Suprapubic skin (tissue), 4 donors: ENCODE data around the gene SLC6A7. TPM values are rescaled to one million over a fixed set of nuclear protein-coding genes. Genes with fewer than 3 reads are reported as not detected.
A peak's percentile ranks its signal among the peaks of the same experiment; 100 is the strongest.

Experiments
- DNase-seq, 2 donors: peaks; one replicate each; pipeline ENCODE4 v3.0.0-alpha.2; 2019; ENCODE audit warnings: low spot score in 2 of 2
- H3K27ac ChIP-seq: fragments of 200-600 bp; sonication (generic); one replicate; pipeline ENCODE4 v1.5.1; 2019
- H3K27me3 ChIP-seq: fragments of 200-600 bp; sonication (generic); one replicate; pipeline ENCODE4 v1.5.1; 2019
- H3K36me3 ChIP-seq: fragments of 200-600 bp; sonication (generic); one replicate; pipeline ENCODE4 v1.5.1; 2019
- H3K4me1 ChIP-seq: fragments of 200-600 bp; sonication (generic); one replicate; pipeline ENCODE4 v1.5.1; 2019
- H3K4me3 ChIP-seq: fragments of 200-600 bp; sonication (generic); one replicate; pipeline ENCODE4 v1.5.1; 2019; ENCODE audit warnings: mild to moderate bottlenecking
- H3K9me3 ChIP-seq: fragments of 200-600 bp; sonication (generic); one replicate; pipeline ENCODE4 v1.5.1; 2019
- EP300 ChIP-seq: sonication (generic); formaldehyde crosslinking; IDR thresholded peaks from one replicate; pipeline ENCODE4 v1.6.1; 2017; ENCODE audit warnings: antibody characterized with exemption
- POLR2A ChIP-seq, 2 donors: fragments of 450-650 bp; IDR thresholded peaks; one replicate each; pipeline ENCODE4 v1.6.1; 2017; ENCODE audit warnings: antibody characterized with exemption in 2 of 2, mild to moderate bottlenecking in 2 of 2, moderate library complexity in 2 of 2
- POLR2AphosphoS5 ChIP-seq, 3 donors: sonication (generic); formaldehyde crosslinking; IDR thresholded peaks; one replicate each; pipeline ENCODE4 v1.6.1; 2017; ENCODE audit warnings: antibody characterized with exemption in 3 of 3
- WGBS: methylation state at CpG from one replicate; pipeline ENCODE4 v1.1.5; 2018; 5-methylcytosine and 5-hydroxymethylcytosine counted together
- total RNA-seq, 4 donors: library from RNA; depleted of rRNA; stranded (reverse); fragments of >200 nt; gene quantifications; one replicate each; pipeline ENCODE4 v1.1.0, GENCODE V29; 2016
- TF ChIP-seq, protein P1 (sequence below), 2 donors: fragments of 200-600 bp in 1 of 2; fragments of 450-650 bp in 1 of 2; sonication (generic) in 1 of 2; IDR thresholded peaks; one replicate each; pipeline ENCODE4 v1.5.1; 2016 to 2019; ENCODE audit warnings: antibody characterized with exemption in 2 of 2, mild to moderate bottlenecking in 1 of 2, moderate library complexity in 1 of 2

SLC6A7 gene
- total RNA-seq, 4 donors from 2014 or later = not detected

DNA sequence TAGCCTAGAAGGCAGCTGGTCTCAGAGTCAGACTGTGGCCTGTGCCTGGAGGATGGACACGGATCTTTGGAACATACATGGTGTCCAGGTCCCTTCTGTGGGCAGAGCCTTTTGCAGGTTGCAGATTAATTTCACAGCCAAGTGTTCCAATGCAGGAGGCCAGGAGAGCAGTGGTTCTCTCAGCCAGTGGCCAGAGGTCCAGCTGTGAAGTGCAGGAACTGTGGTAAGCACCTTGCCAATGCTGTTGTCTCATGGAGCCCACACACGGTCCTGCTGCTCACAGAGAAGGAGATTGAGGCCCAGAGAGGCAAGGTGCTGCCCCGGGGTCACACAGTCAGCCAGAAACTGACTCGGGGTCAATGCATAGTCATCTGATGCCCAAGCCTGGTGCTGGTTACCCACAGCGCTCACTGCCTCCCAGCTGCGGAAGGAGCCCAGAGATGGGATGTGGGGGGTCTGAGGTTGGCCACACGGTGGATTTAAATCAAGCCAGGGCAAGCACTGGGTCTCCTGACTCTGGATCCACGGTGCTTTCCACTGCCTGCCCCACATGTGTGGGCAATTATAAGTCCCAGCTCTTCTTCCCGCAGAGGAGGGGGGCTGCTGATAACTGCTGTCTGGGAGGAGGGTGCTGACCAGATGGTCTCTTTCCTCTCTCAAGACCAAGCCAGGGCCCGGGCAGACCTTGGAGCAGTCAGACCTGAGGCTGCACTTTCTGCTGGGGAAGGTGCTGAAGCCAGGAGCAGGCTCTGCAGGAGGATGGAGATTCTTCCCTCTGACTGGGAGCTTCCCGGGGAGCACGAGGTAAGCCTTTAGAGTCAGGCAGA is 37.0 kb upstream of the SLC6A7 start:
- Histone ChIP-seq H3K27ac (peak overlapping the region; percentile 50), H3K4me3 (peak overlapping the region; percentile 48), H3K27me3 (peaks cover 9% of the 10 kb centered on the region), H3K4me1 (peaks cover 40% of the 10 kb centered on the region), H3K36me3 (no peaks in the 10 kb centered on the region), H3K9me3 (no peaks in the 10 kb centered on the region)
- DNase-seq = no peak
- no peak for TF ChIP-seq POLR2AphosphoS5 (IDR thresholded peaks at IDR 0.05)
- no peak for TF ChIP-seq POLR2A (IDR thresholded peaks at IDR 0.05)
- TF ChIP-seq, protein P1, sequence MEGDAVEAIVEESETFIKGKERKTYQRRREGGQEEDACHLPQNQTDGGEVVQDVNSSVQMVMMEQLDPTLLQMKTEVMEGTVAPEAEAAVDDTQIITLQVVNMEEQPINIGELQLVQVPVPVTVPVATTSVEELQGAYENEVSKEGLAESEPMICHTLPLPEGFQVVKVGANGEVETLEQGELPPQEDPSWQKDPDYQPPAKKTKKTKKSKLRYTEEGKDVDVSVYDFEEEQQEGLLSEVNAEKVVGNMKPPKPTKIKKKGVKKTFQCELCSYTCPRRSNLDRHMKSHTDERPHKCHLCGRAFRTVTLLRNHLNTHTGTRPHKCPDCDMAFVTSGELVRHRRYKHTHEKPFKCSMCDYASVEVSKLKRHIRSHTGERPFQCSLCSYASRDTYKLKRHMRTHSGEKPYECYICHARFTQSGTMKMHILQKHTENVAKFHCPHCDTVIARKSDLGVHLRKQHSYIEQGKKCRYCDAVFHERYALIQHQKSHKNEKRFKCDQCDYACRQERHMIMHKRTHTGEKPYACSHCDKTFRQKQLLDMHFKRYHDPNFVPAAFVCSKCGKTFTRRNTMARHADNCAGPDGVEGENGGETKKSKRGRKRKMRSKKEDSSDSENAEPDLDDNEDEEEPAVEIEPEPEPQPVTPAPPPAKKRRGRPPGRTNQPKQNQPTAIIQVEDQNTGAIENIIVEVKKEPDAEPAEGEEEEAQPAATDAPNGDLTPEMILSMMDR (IDR thresholded peaks at IDR 0.05) = no peak
- TF ChIP-seq EP300 = no peak
- 45% methylated on average over 4 of the region's 12 CpGs for WGBS

DNA sequence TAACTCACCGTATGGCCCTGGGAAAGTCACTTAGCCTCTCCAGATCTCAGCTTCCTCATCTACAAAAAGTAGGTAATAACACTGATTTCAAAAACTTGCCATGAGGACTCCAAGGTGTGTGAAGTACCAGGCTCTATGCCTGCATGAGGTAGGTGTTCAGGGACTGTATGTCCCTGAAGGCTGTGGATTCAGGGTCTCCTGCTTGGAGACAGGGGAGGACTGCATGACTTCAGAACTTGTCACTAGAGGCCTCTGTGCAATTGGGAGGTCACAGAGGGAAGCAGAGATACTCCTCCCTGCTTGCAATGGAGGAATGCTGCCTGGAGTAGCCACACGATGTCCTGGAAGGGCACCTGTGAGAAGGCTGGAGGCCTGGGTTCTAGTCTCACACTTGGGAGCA is 36.4 kb upstream of the SLC6A7 start:
- Histone ChIP-seq H3K27ac (peak overlapping the region; percentile 86), H3K36me3 (no peaks in the 10 kb centered on the region), H3K27me3 (peaks cover 9% of the 10 kb centered on the region), H3K4me3 (peak overlapping the region; percentile 48), H3K4me1 (peaks cover 46% of the 10 kb centered on the region), H3K9me3 (no peaks in the 10 kb centered on the region)
- WGBS = 88% methylated on average over 1 of the region's 2 CpGs
- TF ChIP-seq POLR2AphosphoS5 (IDR thresholded peaks at IDR 0.05) = no peak
- no peak for DNase-seq

DNA sequence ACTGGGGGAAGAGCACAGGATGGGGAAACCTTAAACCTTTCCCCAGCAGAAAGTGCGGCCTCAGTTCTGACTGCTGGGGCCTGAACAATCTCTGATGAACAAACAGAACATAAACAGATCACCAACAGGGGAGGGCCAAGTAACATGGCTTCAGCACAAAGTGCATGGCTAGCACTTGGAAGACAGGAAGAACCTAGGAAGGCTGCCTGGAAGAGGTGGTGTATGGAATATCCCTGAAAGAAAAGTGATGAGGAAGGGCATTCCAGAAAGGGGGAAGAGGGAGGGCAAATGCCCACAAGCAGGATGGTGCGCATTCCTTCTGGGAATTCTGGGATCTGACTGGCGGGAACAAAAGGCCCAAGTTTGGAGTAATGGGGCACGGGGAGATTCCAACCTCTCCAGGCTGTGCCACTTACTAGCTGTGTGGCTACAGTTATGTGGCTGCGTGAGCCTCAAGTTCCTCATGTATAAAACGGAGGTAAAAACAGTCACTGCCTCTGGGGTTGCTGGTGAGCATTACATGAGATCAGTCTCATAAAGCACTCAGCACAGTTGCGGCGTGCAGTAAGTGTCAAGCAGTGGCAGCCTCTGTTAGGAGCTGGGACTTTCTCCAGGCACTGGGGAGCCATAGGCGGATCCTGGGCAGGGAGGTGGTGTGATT is 35.8 kb upstream of the SLC6A7 start:
- TF ChIP-seq POLR2A (IDR thresholded peaks at IDR 0.05) (no peak), POLR2AphosphoS5 (IDR thresholded peaks at IDR 0.05) (no peak), EP300 (no peak)
- TF ChIP-seq, protein P1 (IDR thresholded peaks at IDR 0.05) = no peak
- H3K36me3 ChIP-seq = no peaks in the 10 kb centered on the region
- H3K4me3 ChIP-seq = peak overlapping the region; percentile 48
- H3K4me1 ChIP-seq = peaks cover 45% of the 10 kb centered on the region
- WGBS = 50% methylated on average over 9 of the region's 9 CpGs
- peak overlapping the region; percentile 86 for H3K27ac ChIP-seq
- DNase-seq = no peak
- no peaks in the 10 kb centered on the region for H3K9me3 ChIP-seq
- peaks cover 9% of the 10 kb centered on the region for H3K27me3 ChIP-seq

DNA sequence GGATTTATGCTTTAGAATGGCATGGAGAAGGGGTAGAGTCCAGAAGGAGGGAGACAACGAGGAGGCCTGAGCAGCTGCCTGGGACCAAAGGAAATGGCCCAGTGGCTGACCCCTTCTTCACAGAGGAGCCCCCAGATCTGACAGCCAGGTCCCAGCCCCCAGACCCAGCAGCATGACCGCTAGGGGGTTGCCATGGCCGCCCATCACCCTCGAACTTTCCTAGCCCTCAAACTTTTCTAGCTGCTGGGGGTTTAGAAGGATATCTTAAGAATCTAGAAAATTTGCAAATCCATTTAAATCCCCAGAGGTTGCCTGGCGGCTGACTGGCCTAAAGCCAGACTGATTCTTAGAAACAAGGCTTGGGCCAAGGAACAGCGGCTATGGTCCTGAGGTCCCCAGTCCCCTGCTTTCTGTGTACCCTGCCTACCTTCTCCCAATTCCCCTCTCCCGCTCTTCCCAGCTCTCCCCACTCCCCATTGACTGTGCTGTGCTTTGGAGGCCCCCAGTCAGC is 35.2 kb upstream of the SLC6A7 start:
- TF ChIP-seq POLR2AphosphoS5 (IDR thresholded peaks at IDR 0.05) (no peak), EP300 (no peak), POLR2A (IDR thresholded peaks at IDR 0.05) (no peak)
- TF ChIP-seq, protein P1 (IDR thresholded peaks at IDR 0.05) = no peak
- WGBS = 52% methylated on average over 7 of the region's 7 CpGs
- peaks cover 46% of the 10 kb centered on the region for H3K4me1 ChIP-seq

DNA sequence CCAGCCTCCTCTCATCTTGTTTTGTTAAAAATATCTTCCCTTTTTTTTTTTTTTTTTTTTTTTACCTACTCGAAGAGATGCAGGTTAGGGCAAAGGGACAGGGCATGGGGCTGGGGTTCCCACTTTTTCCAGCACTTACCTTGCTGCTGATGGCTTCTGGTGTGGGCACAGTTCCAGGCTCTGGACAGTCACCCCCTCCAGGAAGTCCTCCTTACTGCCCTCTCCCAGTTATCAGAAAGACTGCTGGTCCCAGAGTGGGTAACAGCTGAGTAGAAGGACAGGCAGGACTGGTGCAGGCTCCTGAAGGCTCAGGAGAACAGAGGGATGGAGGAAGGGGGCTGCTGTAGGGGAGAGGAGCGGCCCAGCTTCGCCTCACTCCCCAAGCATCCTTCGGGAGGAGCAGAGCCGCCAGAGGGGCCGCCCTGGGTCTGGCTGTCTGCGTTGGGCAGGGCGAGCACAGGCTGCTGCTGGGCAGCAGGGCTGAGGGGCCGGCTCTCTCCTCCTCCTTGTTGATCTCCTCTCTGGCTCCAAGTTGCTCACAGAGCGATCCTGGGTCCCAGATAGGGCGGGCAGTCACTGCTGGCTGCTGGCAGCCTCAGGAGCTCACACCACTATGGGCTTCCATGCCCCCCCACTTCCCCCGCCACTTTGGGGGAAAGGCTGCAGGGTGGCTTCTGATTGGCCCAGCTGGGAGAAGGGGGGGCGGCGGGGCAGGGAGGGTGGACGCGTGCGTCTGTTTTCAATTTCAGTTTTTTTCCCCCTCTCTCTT is 34.4 kb upstream of the SLC6A7 start, which contains the start of gene PDGFRB:
TSS of gene PDGFRB (minus strand) at position 588 of the 769 bp plus-strand sequence. CDS start 18,798 bp downstream, outside the sequence.
- peaks cover 48% of the 10 kb centered on the region for H3K4me1 ChIP-seq
- H3K36me3 ChIP-seq = no peaks in the 10 kb centered on the region
- H3K9me3 ChIP-seq = no peaks in the 10 kb centered on the region
- peak within 1 kb of the TSS; percentile 86 for H3K27ac ChIP-seq
- peak within 1 kb of the TSS; percentile 48 for H3K4me3 ChIP-seq
- WGBS = 6% methylated on average over 14 of the region's 17 CpGs
- peak; percentile 95 for DNase-seq
- TF ChIP-seq, protein P1 (IDR thresholded peaks at IDR 0.05) = no peak
- peak in 1 of 2 donors; percentile 65 for TF ChIP-seq POLR2A (IDR thresholded peaks at IDR 0.05)
- TF ChIP-seq POLR2AphosphoS5 (IDR thresholded peaks at IDR 0.05) = no peak
- no peak for TF ChIP-seq EP300
- H3K27me3 ChIP-seq = peaks cover 9% of the 10 kb centered on the region

More for the DNA sequence above, 35.2 kb upstream of the SLC6A7 start:
- H3K36me3 ChIP-seq = no peaks in the 10 kb centered on the region
- peak overlapping the region; percentile 48 for H3K4me3 ChIP-seq
- no peaks in the 10 kb centered on the region for H3K9me3 ChIP-seq
- no peak for DNase-seq
- H3K27me3 ChIP-seq = peaks cover 9% of the 10 kb centered on the region
- peak overlapping the region; percentile 86 for H3K27ac ChIP-seq
